ENCODE data around the gene ZNF207. TPM values are rescaled to one million over a fixed set of nuclear protein-coding genes. Genes with fewer than 3 reads are reported as not detected.
A peak's percentile ranks its signal among the peaks of the same experiment; 100 is the strongest.

Gene ZNF207
- total RNA-seq, 1 donor: 202 TPM

- DNase-seq (ENCODE audit: low read depth): no peak
- H3K4me3 ChIP-seq (ENCODE audit: low read depth, low read length): no peak overlapping the region
- no peak for TF ChIP-seq CTCF (IDR thresholded peaks at IDR 0.05; ENCODE audit: insufficient read depth, low read length)
Observed at GRCh38 chr17:32333187-32333586, 16.8 kb upstream of the ZNF207 start.

DNA sequence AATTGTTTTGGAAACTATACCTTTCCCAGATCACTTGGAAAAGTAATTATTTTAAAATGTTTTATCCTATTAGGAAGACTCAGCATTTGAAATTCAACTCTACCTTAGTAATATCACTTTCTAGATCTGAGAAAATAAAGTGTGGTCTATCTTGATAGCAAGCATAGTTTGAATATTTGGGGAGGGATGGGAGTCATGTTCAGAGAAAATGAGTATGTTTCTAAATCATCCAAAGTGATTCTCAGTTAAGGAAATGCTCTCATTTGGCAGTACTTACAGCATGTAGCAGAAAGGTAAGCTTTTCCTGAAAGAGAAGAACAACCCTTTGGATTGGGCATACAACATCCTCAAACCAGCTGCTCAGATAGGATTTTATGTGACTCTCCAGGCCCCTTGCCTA lies 14.9 kb upstream of the ZNF207 start:
- H3K4me3 ChIP-seq (ENCODE audit: low read depth, low read length): no peak overlapping the region
- TF ChIP-seq CTCF (IDR thresholded peaks at IDR 0.05; ENCODE audit: insufficient read depth, low read length): no peak
- no peak for DNase-seq (ENCODE audit: low read depth)

DNA sequence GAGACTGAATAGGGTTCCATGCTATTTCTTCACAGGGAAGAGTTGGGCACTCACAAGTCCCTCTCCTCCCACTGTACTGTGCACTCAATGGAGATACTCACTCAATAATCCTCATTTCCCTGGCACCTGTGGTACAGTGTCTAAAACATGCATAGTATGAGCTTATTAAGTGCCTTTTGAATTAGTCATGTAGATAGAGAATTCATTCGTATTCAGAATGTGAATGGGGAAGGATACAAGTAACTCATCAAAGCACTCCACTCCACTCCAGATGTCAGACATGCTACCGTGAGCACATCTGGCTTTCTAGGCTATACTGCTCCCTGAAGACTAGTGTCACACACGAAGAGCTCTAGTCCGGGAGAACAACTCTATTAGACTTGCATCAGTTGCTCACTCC lies 14.3 kb upstream of the ZNF207 start:
- TF ChIP-seq CTCF (IDR thresholded peaks at IDR 0.05; ENCODE audit: insufficient read depth, low read length): no peak
- peak; percentile 79 for DNase-seq (ENCODE audit: low read depth)
- H3K4me3 ChIP-seq (ENCODE audit: low read depth, low read length): no peak overlapping the region

GRCh38 chr17:32341141-32341856 lies 8.7 kb upstream of the ZNF207 start:
- no peak for TF ChIP-seq CTCF (IDR thresholded peaks at IDR 0.05; ENCODE audit: insufficient read depth, low read length)
- peak overlapping the region; percentile 80 for H3K4me3 ChIP-seq (ENCODE audit: low read depth, low read length)
- no peak for DNase-seq (ENCODE audit: low read depth)

GRCh38 chr17:32341857-32342602 lies 7.9 kb upstream of the ZNF207 start, which contains the start of gene C17orf75:
Gene C17orf75, minus strand, starts transcription at chr17:32342173. Its CDS starts 34 bp downstream, at chr17:32342139.
- H3K4me3 ChIP-seq (ENCODE audit: low read depth, low read length): peak within 1 kb of the TSS; percentile 80
- peak; percentile 78 for DNase-seq (ENCODE audit: low read depth)
- no peak for TF ChIP-seq CTCF (IDR thresholded peaks at IDR 0.05; ENCODE audit: insufficient read depth, low read length)

GRCh38 chr17:32342603-32343325 lies 7.2 kb upstream of the ZNF207 start:
- no peak for TF ChIP-seq CTCF (IDR thresholded peaks at IDR 0.05; ENCODE audit: insufficient read depth, low read length)
- H3K4me3 ChIP-seq (ENCODE audit: low read depth, low read length): peak overlapping the region; percentile 80
- no peak for DNase-seq (ENCODE audit: low read depth)

Measured in fibroblast of the aortic adventitia (primary cell).